Stimulated activated naive CD8-positive, alpha-beta T cell treated with anti-CD3 and anti-CD28 coated beads, Interleukin-15, amount 100 ng/mL, for 72 hours (primary cell): ENCODE data around the gene POFUT1.
"Not testable (repeated sequence)": the region's sequence is repeated elsewhere in the genome, so short reads cannot be mapped to it uniquely, and the experiment has no call there.

Source experiments
- ATAC-seq: fragments of 150-1000 bp; cut with Tn5 transposase; 2 replicates; pipeline ENCODE4 v1.10.0; 2021; ENCODE audit warnings: mild to moderate bottlenecking, moderate library complexity
- DNase-seq, 2 donors: peaks; one replicate each; pipeline ENCODE4 v3.0.0; 2021 to 2022
- H3K27ac Mint-ChIP-seq, 2 donors: one replicate each; pipeline ENCODE4 v1.8.0; 2022; ENCODE audit warnings: mild to moderate bottlenecking in 2 of 2, mixed read lengths in 2 of 2, moderate library complexity in 2 of 2
- H3K27me3 Mint-ChIP-seq: one replicate; pipeline ENCODE4 v1.8.0; 2022; ENCODE audit warnings: mixed read lengths
- H3K4me1 Mint-ChIP-seq: one replicate; pipeline ENCODE4 v1.8.0; 2022; ENCODE audit warnings: mild to moderate bottlenecking, mixed read lengths
- H3K4me3 Mint-ChIP-seq, 2 donors: one replicate each; pipeline ENCODE4 v1.8.0; 2022; ENCODE audit warnings: mild to moderate bottlenecking in 2 of 2, mixed read lengths in 2 of 2, moderate library complexity in 1 of 2
- H3K9me3 Mint-ChIP-seq, 2 donors: one replicate each; pipeline ENCODE4 v1.8.0; 2022; ENCODE audit warnings: mixed read lengths in 2 of 2

The POFUT1 gene

DNA sequence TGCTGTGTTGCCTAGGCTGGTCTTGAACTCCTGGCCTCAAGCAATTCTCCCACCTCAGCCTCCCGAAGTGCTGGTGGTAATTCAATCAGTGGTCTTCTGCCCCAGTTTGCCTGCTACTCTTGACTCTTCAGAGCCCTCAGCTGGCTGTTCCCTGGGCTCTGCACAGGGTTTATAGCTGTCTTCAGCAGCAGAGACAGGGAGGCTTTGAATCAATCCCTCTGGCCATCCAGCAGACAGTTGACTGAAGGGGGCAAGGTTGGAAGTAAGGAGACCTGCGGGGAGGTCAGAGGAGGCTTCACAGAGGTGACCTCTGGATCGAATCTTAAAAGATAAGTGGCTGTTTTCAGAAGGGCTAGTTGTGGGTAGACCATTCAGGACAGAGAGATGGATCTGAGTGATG lies 43.8 kb downstream of the POFUT1 start:
- peak overlapping the region; percentile 80 to 93 for H3K27ac Mint-ChIP-seq

GRCh38 chr20:32252189-32252588 lies 44.5 kb downstream of the POFUT1 start:
- peak overlapping the region; percentile 68 to 72 for H3K4me3 Mint-ChIP-seq
- ATAC-seq = peak; percentile 82

More for the DNA sequence above, 43.8 kb downstream of the POFUT1 start:
- ATAC-seq (no peak), DNase-seq (peak; percentile 45 to 48)
- Mint-ChIP-seq H3K9me3 (peaks cover 4 to 16% of the 10 kb centered on the region in 2 donors), H3K4me3 (peak overlapping the region; percentile 68 to 72), H3K27me3 (no peaks in the 10 kb centered on the region), H3K4me1 (peaks cover 69% of the 10 kb centered on the region)

DNA sequence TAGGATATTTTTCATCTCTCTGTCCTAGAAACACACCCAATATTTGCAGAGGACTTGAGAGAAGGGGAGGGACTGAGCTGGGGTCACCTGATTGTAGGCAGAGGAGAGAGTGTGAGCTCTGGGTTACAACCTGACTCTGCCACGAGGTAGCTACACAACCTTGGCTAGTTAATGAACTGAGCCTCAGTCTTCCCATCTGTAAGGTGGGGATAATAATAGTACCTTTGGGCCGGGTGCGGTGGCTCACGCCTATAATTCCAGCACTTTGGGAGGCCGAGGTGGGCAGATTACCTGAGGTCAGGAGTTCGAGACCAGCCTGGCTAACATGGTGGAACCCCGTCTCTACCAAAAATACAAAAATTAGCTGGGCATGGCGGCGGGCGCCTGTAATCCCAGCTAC lies 53.3 kb downstream of the POFUT1 start:
- peaks cover 24% of the 10 kb centered on the region for H3K4me1 Mint-ChIP-seq
- not testable (repeated sequence) for H3K27ac Mint-ChIP-seq, DNase-seq, H3K27me3 Mint-ChIP-seq, ATAC-seq, H3K9me3 Mint-ChIP-seq, H3K4me3 Mint-ChIP-seq

More at GRCh38 chr20:32252189-32252588, 44.5 kb downstream of the POFUT1 start:
- DNase-seq = peak; percentile 80 to 95
- H3K9me3 Mint-ChIP-seq = peaks cover 4 to 16% of the 10 kb centered on the region in 2 donors
- H3K27me3 Mint-ChIP-seq = no peaks in the 10 kb centered on the region
- peak overlapping the region; percentile 80 to 93 for H3K27ac Mint-ChIP-seq
- peaks cover 74% of the 10 kb centered on the region for H3K4me1 Mint-ChIP-seq

- Mint-ChIP-seq H3K4me3 (no peak overlapping the region), H3K9me3 (no peaks in the 10 kb centered on the region), H3K27ac (no peak overlapping the region), H3K4me1 (peaks cover 17% of the 10 kb centered on the region), H3K27me3 (no peaks in the 10 kb centered on the region)
- DNase-seq (no peak), ATAC-seq (no peak)
Observed at GRCh38 chr20:32261644-32262043, 54.0 kb downstream of the POFUT1 start.

DNA sequence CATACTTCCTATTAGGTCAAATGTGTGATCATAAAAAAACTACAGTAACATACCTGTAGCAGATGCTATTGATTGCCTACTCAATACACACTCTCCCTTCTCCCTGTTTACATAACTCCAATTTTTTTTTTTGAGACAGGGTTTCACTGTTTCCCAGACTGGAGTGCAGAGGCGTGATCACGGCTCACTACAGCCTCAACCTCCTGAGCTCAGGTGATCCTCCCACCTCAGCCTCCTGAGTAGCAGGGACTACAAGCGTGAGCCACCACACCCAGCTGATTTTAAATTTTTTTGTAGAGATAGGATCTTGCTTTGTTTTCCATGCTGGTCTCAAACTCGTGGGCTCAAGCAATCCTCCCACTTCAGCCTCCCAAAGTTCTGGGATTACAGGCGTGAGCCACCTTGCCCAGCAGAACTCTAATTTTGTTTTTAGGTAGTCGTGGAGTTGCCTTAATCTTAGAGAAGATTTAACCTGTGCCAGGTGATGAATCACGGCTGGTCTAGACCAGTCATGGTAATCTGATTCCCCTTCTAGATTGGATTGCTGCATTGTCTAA lies 55.8 kb downstream of the POFUT1 start:
- Mint-ChIP-seq H3K27ac (no peak overlapping the region), H3K27me3 (no peaks in the 10 kb centered on the region), H3K4me1 (no peaks in the 10 kb centered on the region), H3K9me3 (no peaks in the 10 kb centered on the region), H3K4me3 (no peak overlapping the region)
- ATAC-seq = no peak
- no peak for DNase-seq

DNA sequence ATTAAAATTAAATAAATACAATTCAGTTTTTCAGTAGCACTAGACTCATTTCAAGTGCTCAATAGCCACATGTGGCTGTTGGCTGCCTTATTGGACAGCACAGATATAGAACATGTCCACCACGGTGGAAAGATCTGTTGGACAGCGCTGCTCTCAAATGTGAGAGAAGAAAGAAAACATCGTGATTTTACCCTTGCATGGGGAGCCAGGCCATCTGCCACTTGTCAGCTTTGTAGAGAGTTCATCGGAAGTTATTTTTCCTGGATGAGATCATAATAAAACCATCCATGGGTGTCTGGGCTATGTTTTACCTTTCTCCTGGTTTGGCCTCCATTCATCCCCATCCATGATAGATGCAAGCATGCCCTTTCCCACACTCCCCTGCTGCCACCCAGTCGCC lies 63.9 kb downstream of the POFUT1 start:
- H3K4me3 Mint-ChIP-seq = no peak overlapping the region
- ATAC-seq (no peak), DNase-seq (no peak)
- no peaks in the 10 kb centered on the region for H3K27me3 Mint-ChIP-seq
- peaks cover 9 to 17% of the 10 kb centered on the region in 2 donors for H3K9me3 Mint-ChIP-seq
- H3K27ac Mint-ChIP-seq = no peak overlapping the region
- peaks cover 23% of the 10 kb centered on the region for H3K4me1 Mint-ChIP-seq

DNA sequence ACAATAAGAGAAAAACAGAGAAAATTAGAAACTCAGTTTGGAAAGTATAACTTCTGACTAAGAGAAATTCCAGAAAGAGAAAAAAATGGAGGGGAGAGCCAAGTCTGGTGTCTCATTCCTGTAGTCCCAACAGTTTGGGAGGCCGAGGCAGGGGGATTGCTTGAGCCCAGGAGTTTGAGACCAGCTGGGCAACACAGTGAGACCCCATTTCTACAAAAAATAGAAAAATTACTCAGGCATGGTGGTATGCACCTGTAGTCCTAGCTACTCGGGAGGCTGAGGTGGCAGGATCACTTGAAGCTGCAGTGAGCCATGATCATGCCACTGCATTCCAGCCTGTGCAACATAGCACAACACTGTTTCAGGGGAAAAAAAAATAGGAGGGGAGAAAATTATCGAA lies 66.7 kb downstream of the POFUT1 start:
- Mint-ChIP-seq H3K27ac (no peak overlapping the region), H3K4me1 (peaks cover 45% of the 10 kb centered on the region), H3K27me3 (no peaks in the 10 kb centered on the region), H3K9me3 (peaks cover 9 to 17% of the 10 kb centered on the region in 2 donors), H3K4me3 (no peak overlapping the region)
- ATAC-seq (no peak), DNase-seq (no peak)

GRCh38 chr20:32275163-32275562 lies 67.5 kb downstream of the POFUT1 start:
- H3K27ac Mint-ChIP-seq, H3K27me3 Mint-ChIP-seq, ATAC-seq, H3K4me3 Mint-ChIP-seq, DNase-seq: not testable (repeated sequence)
- peaks cover 48% of the 10 kb centered on the region for H3K4me1 Mint-ChIP-seq
- peaks cover 9 to 17% of the 10 kb centered on the region in 2 donors for H3K9me3 Mint-ChIP-seq

GRCh38 chr20:32277361-32278198 lies 69.9 kb downstream of the POFUT1 start, which contains the start of gene KIF3B:
Gene KIF3B, plus strand, starts transcription at chr20:32277651. Its CDS starts 32,127 bp downstream, at chr20:32309778.
- H3K9me3 Mint-ChIP-seq = peaks cover 9 to 17% of the 10 kb centered on the region in 2 donors
- DNase-seq (peak; percentile 82 to 90), ATAC-seq (peak; percentile 91)
- peak within 1 kb of the TSS; percentile 87 to 92 for H3K4me3 Mint-ChIP-seq
- H3K27me3 Mint-ChIP-seq = no peaks in the 10 kb centered on the region
- H3K4me1 Mint-ChIP-seq = peaks cover 59% of the 10 kb centered on the region
- H3K27ac Mint-ChIP-seq = peak within 1 kb of the TSS; percentile 85 to 90

DNA sequence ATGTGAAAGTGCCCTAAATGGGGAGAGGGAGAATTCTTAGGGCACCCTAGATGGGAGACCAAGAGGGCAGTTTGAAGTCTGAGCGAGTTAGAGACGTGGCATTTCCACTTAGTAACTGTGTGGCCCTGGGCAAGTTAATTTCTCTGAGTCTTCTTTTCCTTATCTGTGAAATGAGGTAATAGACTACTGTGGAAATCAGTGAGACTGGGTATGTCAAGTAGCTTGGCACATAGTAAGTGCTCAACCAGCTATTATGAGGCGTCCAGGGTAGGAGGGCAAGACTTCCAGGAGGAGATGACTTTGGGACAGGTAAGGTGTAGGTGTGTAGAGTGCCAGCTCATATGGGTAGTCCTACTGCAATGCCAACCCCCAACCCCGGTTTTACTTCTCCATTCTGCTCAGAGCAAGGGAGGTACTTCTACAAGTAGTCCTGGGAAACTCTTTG lies 70.5 kb downstream of the POFUT1 start:
- ATAC-seq (peak; percentile 51), DNase-seq (peak in 1 of 2 donors; percentile 20)
- peak overlapping the region; percentile 87 to 92 for H3K4me3 Mint-ChIP-seq
- peaks cover 9 to 17% of the 10 kb centered on the region in 2 donors for H3K9me3 Mint-ChIP-seq
- no peaks in the 10 kb centered on the region for H3K27me3 Mint-ChIP-seq
- peak overlapping the region; percentile 77 to 88 for H3K27ac Mint-ChIP-seq
- peaks cover 62% of the 10 kb centered on the region for H3K4me1 Mint-ChIP-seq

DNA sequence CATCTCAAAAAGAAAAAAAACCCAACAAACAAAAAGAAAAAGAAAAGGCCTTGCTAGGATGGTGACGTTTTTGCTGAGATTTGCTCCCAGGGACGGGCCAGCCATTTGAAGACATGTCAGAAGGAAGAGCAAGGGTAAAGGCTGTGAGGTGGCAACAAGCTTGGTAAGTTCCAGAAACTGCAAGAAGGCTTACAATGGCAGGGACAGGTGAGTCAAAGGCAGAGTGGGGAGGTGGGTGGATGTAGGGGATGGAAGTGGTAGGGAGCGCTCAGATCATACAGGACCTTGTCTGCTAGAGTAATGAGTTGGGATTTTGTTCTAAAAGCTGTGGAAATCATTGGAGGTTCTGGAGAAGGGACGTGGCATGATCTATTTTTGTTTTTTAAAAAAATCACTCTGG lies 74.0 kb downstream of the POFUT1 start:
- Mint-ChIP-seq H3K27ac (peak overlapping the region in 1 of 2 donors; percentile 2), H3K4me1 (peaks cover 84% of the 10 kb centered on the region), H3K4me3 (peak overlapping the region; percentile 1 to 29), H3K9me3 (no peaks in the 10 kb centered on the region), H3K27me3 (no peaks in the 10 kb centered on the region)
- ATAC-seq (no peak), DNase-seq (peak in 1 of 2 donors; percentile 24)

GRCh38 chr20:32282461-32282860 lies 74.8 kb downstream of the POFUT1 start:
- no peak for DNase-seq

DNA sequence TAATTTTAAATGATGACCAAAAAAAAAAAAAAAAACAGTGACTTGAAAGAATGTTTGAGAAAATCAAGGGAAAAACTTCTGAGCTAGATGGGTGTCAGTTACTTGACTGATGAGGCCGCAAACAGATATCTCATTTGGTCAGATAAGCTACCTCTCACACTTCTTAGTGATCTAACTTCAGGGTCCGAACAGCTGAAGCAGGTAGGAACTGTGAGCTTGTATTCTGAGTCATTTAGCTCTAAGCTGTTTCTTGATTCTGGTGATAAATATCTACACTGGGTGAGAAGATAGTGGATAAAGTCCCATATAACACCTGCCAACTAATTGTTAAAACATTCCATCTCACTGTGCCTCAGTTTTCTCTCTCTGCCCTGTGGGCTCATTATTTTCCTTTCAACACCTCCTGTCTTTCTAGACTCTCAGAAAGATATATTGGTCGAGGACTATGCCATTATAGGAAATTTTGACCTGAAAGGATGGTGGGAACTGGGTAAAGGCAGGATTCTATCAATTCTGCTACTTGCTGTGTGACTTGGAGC lies 77.5 kb downstream of the POFUT1 start:
- Mint-ChIP-seq H3K9me3 (no peaks in the 10 kb centered on the region), H3K27ac (peak overlapping the region; percentile 7 to 85), H3K27me3 (no peaks in the 10 kb centered on the region), H3K4me3 (peak overlapping the region; percentile 29 to 71), H3K4me1 (peaks cover 78% of the 10 kb centered on the region)
- DNase-seq (peak in 1 of 2 donors; percentile 13), ATAC-seq (peak; percentile 74)

More at GRCh38 chr20:32282461-32282860, 74.8 kb downstream of the POFUT1 start:
- H3K9me3 Mint-ChIP-seq = no peaks in the 10 kb centered on the region
- H3K4me3 Mint-ChIP-seq = peak overlapping the region; percentile 7 to 29
- ATAC-seq = no peak
- no peaks in the 10 kb centered on the region for H3K27me3 Mint-ChIP-seq
- H3K27ac Mint-ChIP-seq = no peak overlapping the region
- peaks cover 78% of the 10 kb centered on the region for H3K4me1 Mint-ChIP-seq

DNA sequence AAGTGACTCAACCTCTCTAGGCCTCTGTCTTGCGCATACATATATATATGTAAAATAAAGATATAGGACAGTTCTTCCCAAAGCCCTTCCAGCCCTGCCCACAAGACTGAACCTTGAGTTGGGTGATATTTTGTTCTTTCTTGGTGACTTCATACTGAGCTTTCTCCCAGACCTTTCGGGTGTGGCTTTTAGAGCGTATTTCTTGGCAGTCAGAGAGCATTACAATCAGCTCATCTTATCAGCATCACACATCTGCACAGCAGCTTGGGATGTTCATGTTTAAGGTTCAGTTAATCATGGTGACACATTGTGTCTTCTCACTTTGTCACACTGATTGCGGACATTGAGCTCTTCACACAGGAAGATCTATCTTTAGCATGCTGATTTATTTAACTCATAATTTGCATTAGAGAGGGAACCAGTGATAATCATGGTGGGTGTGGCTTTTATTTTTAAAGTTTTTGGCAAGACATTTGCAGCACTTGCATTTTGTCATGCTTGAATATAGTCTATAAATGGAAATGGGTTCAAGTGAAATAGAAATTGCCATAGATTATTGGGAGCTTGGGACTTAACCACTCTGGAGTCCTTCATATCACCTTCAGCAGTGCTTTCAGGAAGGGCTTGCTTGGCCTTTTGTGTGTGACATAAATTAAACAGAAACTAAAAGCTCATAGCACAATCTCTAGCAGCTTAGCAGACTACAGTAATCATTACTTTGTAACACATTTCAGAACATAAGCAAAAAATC lies 78.1 kb downstream of the POFUT1 start:
- Mint-ChIP-seq H3K27ac (peak overlapping the region; percentile 44 to 85), H3K4me3 (peak overlapping the region; percentile 63 to 71), H3K27me3 (no peaks in the 10 kb centered on the region), H3K4me1 (peaks cover 80% of the 10 kb centered on the region), H3K9me3 (no peaks in the 10 kb centered on the region)
- ATAC-seq (peak; percentile 88), DNase-seq (peak; percentile 20 to 62)

- H3K4me1 Mint-ChIP-seq = peaks cover 70% of the 10 kb centered on the region
- no peak overlapping the region for H3K4me3 Mint-ChIP-seq
- H3K27ac Mint-ChIP-seq = no peak overlapping the region
- H3K27me3 Mint-ChIP-seq = no peaks in the 10 kb centered on the region
- no peaks in the 10 kb centered on the region for H3K9me3 Mint-ChIP-seq
- ATAC-seq (no peak), DNase-seq (no peak)
Observed at GRCh38 chr20:32287231-32287638, 79.6 kb downstream of the POFUT1 start.
